Coronary artery (tissue), 2 donors: ENCODE measurements around the gene KIF5C.

Experiments used
- DNase-seq: peaks from one replicate; pipeline ENCODE4 v3.0.0-alpha.2; 2017; ENCODE audit warnings: low spot score
- H3K27ac ChIP-seq, 2 donors: fragments of 200-600 bp; sonication (generic); one replicate each; pipeline ENCODE4 v1.5.1; 2016 to 2019
- H3K4me3 ChIP-seq: fragments of 200-600 bp; sonication (generic); 2 replicates; pipeline ENCODE4 v1.5.1; 2016; ENCODE audit warnings: mild to moderate bottlenecking, moderate library complexity
- CTCF ChIP-seq: fragments of 200-600 bp; sonication (generic); IDR thresholded peaks from one replicate; pipeline ENCODE4 v1.5.1; 2019; ENCODE audit warnings: antibody characterized with exemption

KIF5C gene

DNA sequence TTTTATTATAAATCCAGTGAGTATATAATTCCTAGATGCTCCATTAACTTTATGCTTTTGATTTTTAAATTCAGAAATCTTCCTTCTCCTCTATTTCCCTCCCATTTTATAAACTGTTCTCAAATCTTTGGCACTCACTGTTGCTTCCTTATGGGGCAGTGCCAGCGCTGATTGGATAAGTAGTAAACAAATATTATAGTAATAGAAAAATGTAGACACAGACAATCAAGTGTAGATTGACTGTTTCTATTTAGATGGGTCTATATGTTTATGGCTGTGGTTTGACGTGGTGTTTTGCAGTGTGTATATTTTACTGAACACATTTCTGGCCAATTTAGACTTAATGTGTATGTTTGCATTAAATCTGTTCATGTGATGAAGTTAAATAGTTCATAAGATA is 200.1 kb downstream of the KIF5C start:
- no peak for DNase-seq
- Histone ChIP-seq H3K27ac (no peak overlapping the region), H3K4me3 (no peak overlapping the region)
- no peak for TF ChIP-seq CTCF

- no peak for DNase-seq
- no peak for TF ChIP-seq CTCF
- H3K27ac ChIP-seq = no peak overlapping the region
- H3K4me3 ChIP-seq = no peak overlapping the region
Observed at GRCh38 chr2:149075853-149076252, 200.8 kb downstream of the KIF5C start.
